ENCODE measurements around the gene PHYH.

DNA sequence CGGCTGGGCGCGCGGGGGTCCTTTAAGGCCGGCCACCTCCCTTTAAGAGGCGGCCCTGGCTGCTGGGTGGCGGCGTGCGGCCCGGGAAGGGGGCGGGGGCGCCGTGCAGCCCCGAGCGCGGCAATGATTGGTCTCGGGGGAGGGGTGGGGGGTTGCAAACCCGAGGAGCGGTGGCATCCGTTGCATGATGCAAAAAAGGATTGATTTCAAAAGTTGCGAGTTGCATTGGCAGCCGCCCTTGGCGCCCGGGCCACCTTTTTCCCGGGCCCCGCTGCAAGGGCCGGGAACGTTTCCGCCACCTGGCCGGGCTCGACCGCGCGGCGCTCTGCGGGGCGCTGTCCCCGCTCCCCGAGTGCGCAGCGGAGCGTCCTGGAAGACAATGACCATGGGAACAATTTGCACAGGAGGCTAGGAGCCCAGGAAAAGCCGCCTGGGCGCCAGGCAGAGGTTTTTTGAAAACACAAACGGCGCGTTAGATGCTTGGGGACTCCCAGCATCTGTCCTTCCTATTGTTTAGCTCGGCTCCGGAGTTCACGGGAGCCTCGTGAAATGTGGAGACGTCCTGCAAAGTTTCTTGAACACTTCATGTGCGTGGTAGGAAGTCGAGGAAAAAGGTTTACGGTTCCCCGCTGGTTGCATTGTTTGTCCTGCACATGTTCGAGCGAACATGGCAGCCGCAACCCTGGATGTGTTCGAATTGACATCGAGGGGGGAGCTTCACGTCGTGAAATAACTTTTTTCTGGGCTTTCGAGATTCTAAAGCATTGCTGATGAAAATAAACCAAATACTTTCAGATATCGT, 48.6 kb upstream of the PHYH start, which contains the start of gene SEPHS1:
- TF ChIP-seq, protein P1, sequence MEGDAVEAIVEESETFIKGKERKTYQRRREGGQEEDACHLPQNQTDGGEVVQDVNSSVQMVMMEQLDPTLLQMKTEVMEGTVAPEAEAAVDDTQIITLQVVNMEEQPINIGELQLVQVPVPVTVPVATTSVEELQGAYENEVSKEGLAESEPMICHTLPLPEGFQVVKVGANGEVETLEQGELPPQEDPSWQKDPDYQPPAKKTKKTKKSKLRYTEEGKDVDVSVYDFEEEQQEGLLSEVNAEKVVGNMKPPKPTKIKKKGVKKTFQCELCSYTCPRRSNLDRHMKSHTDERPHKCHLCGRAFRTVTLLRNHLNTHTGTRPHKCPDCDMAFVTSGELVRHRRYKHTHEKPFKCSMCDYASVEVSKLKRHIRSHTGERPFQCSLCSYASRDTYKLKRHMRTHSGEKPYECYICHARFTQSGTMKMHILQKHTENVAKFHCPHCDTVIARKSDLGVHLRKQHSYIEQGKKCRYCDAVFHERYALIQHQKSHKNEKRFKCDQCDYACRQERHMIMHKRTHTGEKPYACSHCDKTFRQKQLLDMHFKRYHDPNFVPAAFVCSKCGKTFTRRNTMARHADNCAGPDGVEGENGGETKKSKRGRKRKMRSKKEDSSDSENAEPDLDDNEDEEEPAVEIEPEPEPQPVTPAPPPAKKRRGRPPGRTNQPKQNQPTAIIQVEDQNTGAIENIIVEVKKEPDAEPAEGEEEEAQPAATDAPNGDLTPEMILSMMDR (conservative IDR thresholded peaks at IDR 0.05 in 1 of 2, IDR thresholded peaks at IDR 0.05 in 1 of 2; ENCODE audit: low read depth in 1 of 2, low read length in 2 of 2), result peak in 1 of 2 donors; percentile 5
- TF ChIP-seq EZH2 (IDR thresholded peaks at IDR 0.05; ENCODE audit: low read length, missing control alignments), result no peak
